ENCODE measurements around the gene LRRC4B.

The LRRC4B gene

GRCh38 chr19:50602089-50602422, 33.8 kb upstream of the LRRC4B start:
- no peak overlapping the region for H3K4me3 ChIP-seq (ENCODE audit: low read depth, low read length)
- TF ChIP-seq ZNF626 (tag by site-specific recombination; IDR thresholded peaks at IDR 0.05): no peak
- no peak for TF ChIP-seq ZNF488 (tag by site-specific recombination; IDR thresholded peaks at IDR 0.05)
- no peak for TF ChIP-seq ZNF311 (tag by site-specific recombination; IDR thresholded peaks at IDR 0.05; ENCODE audit: borderline replicate concordance)
- no peak for TF ChIP-seq ZNF837 (tag by site-specific recombination; IDR thresholded peaks at IDR 0.05)
- no peak for TF ChIP-seq ZBTB10 (tag by site-specific recombination; IDR thresholded peaks at IDR 0.05)
- no peak for TF ChIP-seq ZNF791 (tag by site-specific recombination; IDR thresholded peaks at IDR 0.05)
- TF ChIP-seq KLF1 (tag by site-specific recombination; IDR thresholded peaks at IDR 0.05): no peak
- peaks cover 2% of the 10 kb centered on the region; the same call in 1 of the 2 replicates for H3K4me1 ChIP-seq (ENCODE audit: control insufficient read depth, insufficient read depth, low read length)
- no peaks in the 10 kb centered on the region for H3K36me3 ChIP-seq (ENCODE audit: control insufficient read depth in 2 of 2, insufficient read depth in 1 of 2, low read length in 2 of 2)
- H3K9me3 ChIP-seq (ENCODE audit: control insufficient read depth, insufficient read depth, low read depth, low read length): no peaks in the 10 kb centered on the region
- no peak overlapping the region for H3K27ac ChIP-seq (ENCODE audit: extremely low read depth, low read depth, low read length)
- ChIA-PET POLR2A (no interaction called here), CTCF (interaction anchor here (0.6 to 1.9 kb wide), 5 partner anchors 46 to 139 kb away, joined by 3 to 6 read pairs (median 6); no protein-coding TSS in a partner anchor)

GRCh38 chr19:50601407-50602088, 33.3 kb upstream of the LRRC4B start:
- H3K4me3 ChIP-seq (ENCODE audit: low read depth, low read length): no peak overlapping the region
- H3K9me3 ChIP-seq (ENCODE audit: control insufficient read depth, insufficient read depth, low read depth, low read length): no peaks in the 10 kb centered on the region
- no peak for TF ChIP-seq ZNF473 (tag by site-specific recombination; IDR thresholded peaks at IDR 0.05)
- TF ChIP-seq MYNN (tag by site-specific recombination; IDR thresholded peaks at IDR 0.05; ENCODE audit: borderline replicate concordance): no peak
- TF ChIP-seq ZNF354C (tag by site-specific recombination; IDR thresholded peaks at IDR 0.05; ENCODE audit: borderline replicate concordance, low read depth): no peak
- no peak for TF ChIP-seq ZNF350 (tag by site-specific recombination; IDR thresholded peaks at IDR 0.05)
- no peak for TF ChIP-seq ZBTB7A (tag by site-specific recombination; IDR thresholded peaks at IDR 0.05; ENCODE audit: low read depth)
- no peak for TF ChIP-seq ZNF785 (tag by site-specific recombination; IDR thresholded peaks at IDR 0.05)
- no peak for TF ChIP-seq PRDM1 (tag by site-specific recombination; IDR thresholded peaks at IDR 0.05)
- no peak for TF ChIP-seq ZNF747 (tag by site-specific recombination; IDR thresholded peaks at IDR 0.05)
- no peak for TF ChIP-seq ZNF274 (IDR thresholded peaks at IDR 0.05; ENCODE audit: low read length)
- no peak for TF ChIP-seq ZNF274 (tag by site-specific recombination; IDR thresholded peaks at IDR 0.05; ENCODE audit: borderline replicate concordance)
- no peak for TF ChIP-seq ZNF148 (tag by site-specific recombination; IDR thresholded peaks at IDR 0.05; ENCODE audit: borderline replicate concordance)
- TF ChIP-seq ZNF692 (tag by site-specific recombination; IDR thresholded peaks at IDR 0.05): no peak
- no peak for TF ChIP-seq ZNF558 (tag by site-specific recombination; IDR thresholded peaks at IDR 0.05)
- no peak for TF ChIP-seq MZF1 (tag by site-specific recombination; IDR thresholded peaks at IDR 0.05; ENCODE audit: borderline replicate concordance)
- TF ChIP-seq ZNF335 (tag by site-specific recombination; conservative IDR thresholded peaks at IDR 0.05): no peak
- TF ChIP-seq ZNF624 (tag by site-specific recombination; IDR thresholded peaks at IDR 0.05): no peak
- no peak for TF ChIP-seq ZNF48 (tag by site-specific recombination; IDR thresholded peaks at IDR 0.05)
- no peak for TF ChIP-seq ZNF639 (tag by site-specific recombination; IDR thresholded peaks at IDR 0.05)
- peaks cover 2% of the 10 kb centered on the region; the same call in 1 of the 2 replicates for H3K4me1 ChIP-seq (ENCODE audit: control insufficient read depth, insufficient read depth, low read length)
- POLR2A ChIA-PET: no interaction called here
- H3K36me3 ChIP-seq (ENCODE audit: control insufficient read depth in 2 of 2, insufficient read depth in 1 of 2, low read length in 2 of 2): no peaks in the 10 kb centered on the region
- no peak overlapping the region for H3K27ac ChIP-seq (ENCODE audit: extremely low read depth, low read depth, low read length)
- CTCF ChIA-PET: interaction anchor here (0.6 to 2.0 kb wide), 7 partner anchors 18 to 232 kb away, joined by 3 to 6 read pairs (median 4); no protein-coding TSS in a partner anchor
